GM19239 (cell line): Measurements from ENCODE around the gene NPM1.

ENCODE experiments used
- DNase-seq: peaks from one replicate; pipeline ENCODE4 v3.0.0; 2011; ENCODE audit warnings: low spot score; ENCODE audit not compliant: insufficient read length
- FAIRE-seq: peaks from 2 replicates; lab custom pipeline; 2011; peaks lifted over from hg19 to GRCh38; lab: Jason Lieb, UNC

The NPM1 gene

DNA sequence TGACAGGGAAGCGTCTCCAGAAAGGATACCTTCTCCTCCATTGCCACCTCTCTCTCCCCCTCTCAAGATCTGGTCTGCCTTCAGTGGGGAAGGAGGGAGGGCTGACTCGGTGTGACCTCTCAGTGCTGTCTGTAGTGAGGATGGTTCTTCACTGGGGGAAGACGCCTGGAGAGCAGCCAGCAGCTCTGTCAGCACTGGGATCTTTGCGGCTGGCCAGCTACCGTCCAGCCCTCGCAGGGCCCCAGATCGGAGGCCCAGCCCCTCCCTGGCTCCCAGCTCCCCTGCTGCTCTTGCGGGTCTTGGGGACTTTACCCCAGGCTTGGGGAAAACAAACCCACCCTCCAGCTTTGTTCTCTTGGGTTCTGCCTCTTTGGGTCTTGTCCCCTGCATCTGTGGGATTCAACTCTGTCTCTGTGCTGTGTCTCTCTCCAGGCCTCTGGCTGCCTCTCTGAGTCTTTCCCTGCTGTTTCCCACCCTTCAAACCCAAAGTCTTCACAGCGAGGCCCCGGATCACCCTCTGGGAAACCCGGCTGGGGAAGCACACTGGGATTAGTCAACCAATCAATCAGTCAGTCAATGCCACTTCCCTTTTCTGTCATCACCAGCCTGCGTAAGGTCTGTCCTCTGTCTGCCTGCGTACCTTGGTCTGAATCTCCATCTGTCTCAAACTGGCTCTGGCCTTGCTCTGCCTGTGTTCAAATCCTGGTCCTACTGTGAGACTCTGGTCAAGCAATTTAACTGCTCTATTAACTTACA lies 54.8 kb downstream of the NPM1 start:
- no peak for FAIRE-seq
- no peak for DNase-seq

DNA sequence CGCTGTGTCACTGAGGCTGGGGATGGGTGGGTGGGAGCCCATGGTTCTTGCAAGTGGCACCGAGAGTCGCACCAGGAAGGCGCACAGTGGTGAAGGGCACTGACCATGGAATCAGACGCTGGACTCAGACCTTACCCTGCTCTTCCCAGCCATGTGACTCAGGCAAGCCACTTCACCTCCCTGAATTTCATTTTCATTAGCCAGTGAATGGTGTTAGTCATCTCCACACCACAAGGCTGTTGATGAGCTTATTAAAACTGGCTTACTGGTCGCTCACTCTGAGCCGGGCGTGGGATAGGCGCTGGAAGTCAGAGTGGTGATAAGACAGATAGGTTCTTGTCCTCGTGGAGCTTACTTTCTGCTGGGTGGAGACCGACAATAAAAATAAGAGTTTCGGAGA lies 56.9 kb downstream of the NPM1 start:
- no peak for DNase-seq
- FAIRE-seq, result no peak

DNA sequence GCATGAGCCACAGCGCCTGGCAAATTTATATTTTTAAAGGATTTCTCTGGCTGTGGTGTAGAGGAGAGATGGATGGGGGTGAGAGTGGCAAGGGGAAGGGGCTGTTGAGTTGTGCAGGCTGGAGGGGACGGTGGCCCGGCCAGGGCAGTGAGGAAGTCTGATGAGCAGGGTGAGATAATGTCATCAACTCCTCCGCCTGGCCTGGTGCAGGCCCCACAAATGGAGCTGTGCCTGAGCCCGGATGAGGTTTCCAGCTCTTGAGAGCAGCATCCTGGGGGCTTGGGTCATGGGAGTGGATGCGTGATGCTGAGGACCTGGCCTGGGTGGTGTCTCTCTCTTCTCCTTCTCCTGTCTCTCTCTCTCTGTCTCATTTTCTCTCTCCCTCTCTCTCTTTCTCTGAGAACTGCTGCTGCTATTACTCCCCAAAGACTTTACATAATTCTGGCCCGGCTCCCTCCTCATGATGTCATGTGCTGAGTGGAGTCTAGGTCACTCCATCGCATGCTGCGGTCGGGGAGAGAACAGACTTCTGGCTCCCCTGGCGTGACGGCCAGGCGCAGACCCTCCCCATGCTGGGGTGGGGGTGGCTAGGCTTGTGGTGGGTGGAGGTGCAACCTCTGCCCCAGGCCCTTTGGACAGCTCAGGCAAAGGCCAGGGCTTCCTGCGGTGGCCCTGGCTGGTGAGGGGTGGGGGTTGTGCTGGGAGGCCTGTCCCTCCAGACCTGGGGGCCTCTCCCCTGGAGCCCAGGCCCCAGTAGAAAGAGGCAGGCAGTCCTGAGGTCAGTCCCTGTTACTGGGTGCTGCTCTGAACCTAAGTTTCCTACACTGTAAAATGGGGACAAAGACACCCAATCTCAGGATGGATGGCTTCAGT lies 58.2 kb downstream of the NPM1 start:
- FAIRE-seq, result no peak
- no peak for DNase-seq

DNA sequence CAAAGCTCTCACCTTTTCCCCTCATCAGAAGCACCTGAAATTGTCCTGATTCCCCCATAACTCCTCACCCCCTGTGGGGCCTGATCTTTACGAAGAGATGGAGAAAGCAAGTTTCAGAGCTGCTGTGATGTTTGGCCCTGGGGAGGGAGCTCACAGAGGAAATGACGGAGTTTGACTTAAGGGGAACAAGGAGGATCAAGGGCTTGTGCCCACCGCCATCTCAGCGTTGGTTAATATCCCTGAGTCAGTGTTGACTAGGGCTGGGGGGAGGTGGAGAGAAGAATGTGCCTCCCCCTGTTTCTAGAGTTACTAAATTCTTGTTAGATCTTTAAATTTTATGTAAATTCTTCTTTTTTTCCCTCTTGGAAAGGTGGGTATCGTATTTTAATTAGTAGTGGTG lies 59.6 kb downstream of the NPM1 start:
- DNase-seq (no peak), FAIRE-seq (no peak)

DNA sequence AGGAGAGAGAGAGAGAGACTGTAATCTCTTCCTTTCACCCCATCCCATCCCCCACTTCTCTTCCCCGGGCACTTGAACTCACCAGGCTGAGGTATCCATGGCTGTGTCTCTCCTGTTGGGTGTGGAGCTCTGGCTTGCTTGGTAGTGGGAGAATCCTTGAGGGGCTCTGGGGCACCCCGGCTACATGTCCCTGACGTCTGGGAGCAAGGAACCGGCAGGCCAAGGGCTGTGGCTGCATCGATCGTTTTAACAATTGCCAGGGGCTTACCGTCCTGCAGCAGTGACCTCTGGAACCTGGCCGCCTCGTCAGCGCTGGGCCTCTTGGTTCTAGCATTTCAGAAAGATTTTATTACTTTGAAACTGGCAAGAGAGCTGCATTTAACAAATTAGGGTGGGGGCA lies 61.8 kb downstream of the NPM1 start:
- no peak for FAIRE-seq
- DNase-seq, result no peak

DNA sequence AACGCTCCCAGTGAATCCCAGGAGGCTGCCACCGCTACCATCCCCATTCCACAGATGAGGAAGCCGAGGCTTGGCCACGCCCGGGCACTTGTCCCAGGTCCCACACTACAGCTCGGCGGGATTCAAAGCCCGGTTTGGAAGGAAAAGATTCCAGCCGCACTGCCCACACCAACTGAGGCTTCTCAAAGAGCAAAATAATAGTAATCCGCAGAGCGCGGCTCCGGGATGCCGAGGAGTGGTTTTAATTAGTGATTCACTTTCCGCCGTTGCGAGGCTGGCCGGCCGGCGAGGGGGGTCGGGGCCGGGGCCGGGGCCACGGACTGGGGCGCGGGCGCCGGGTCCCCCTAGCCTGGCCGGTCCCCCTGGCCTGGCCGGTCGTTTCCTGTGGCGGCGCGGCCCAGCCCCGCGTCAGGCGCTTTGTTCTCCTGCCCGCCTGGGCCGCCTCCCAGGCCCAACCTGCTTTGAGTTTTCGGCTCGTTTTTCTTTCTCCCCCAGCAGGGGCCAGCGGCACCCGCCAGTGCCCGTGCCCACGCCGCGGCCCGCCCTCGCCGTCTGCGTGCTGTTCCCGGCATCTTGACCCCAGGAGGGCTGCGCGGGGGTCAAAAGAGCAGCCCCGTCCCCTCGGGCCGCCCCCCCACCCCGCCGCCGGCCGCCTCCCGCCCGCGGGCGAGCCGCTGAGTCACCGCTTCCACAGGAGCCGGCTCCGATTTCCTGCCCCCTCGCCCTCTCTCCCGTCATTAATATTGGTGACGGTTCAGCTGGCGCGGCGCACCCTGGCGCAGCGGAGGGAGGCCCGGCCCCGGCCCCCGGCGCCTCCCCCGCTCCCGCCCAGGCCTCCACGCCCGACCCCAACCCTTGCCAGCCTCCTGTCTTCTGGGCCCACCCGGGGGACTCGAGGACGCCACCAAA lies 63.0 kb downstream of the NPM1 start:
- FAIRE-seq (no peak), DNase-seq (no peak)

DNA sequence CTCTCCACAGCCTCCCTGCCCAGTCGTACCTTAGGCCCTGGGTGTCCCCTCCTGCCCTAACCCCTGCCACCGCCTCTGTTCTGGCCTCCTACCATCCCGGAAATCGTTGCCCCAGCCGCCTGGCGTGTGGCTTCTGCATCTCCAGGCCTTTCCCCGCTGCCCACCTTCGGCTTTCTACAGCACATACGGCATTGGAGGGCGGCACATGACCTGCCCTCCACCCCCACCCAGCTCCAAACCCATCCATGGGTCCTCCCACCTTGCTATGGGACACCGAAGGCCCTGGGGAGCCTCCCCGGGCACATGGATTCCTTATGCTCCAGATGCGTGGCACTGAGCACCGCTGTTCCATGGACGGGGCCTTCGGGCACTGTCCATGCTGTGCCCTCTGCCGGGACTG lies 63.8 kb downstream of the NPM1 start:
- no peak for DNase-seq
- no peak for FAIRE-seq

DNA sequence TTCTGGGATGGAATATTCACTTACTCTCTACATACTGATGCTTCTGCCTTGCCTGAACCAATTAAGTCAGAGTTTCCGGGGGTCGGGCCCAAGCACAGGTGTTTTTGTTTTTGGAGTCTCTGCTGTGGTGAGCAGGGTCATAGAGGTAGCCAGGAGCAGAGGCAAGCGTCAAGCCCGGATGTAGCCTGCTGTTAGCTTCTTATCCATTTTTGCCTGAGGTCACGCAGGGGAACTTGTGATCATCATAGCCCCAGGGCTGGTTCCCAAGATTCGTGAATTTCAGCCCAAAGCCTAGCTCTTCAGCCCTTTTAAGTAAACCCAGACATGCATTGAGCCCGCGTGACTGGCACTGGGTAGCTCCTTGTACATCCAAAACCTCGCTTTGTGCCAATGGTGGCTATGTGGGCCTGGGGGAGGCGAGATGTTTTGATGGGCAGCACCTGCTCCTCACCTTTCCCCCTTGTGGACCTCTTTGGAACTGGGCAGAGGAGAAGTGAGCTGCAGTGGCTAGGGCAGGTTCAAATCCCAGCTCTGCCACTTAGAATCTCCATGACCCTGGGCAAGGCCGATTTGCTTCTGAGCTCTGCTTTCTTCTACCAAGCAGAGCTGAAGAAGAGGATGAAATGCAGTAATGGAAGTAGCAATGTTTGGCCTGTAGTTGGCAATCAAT lies 65.5 kb downstream of the NPM1 start:
- no peak for FAIRE-seq
- DNase-seq, result no peak

DNA sequence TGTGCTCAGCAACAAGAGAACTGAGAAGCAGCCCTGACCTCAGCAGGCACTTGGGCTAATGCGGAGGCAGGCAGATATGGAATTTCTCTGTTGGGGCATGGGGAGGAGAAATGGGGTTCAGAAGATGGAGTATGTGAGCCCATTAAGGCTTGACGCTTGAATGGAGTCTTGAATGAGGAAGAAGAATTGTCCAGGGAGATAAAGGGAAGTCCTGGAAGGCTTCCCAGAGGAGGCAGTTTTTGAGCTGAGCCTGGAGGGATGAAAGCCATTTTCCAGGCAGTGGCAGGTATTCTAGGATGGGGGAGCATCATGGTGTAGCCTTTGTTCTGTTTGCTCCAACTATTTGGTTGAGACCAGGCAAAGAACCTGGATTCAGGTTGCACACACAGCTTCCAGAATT lies 66.3 kb downstream of the NPM1 start:
- FAIRE-seq (no peak), DNase-seq (no peak)

DNA sequence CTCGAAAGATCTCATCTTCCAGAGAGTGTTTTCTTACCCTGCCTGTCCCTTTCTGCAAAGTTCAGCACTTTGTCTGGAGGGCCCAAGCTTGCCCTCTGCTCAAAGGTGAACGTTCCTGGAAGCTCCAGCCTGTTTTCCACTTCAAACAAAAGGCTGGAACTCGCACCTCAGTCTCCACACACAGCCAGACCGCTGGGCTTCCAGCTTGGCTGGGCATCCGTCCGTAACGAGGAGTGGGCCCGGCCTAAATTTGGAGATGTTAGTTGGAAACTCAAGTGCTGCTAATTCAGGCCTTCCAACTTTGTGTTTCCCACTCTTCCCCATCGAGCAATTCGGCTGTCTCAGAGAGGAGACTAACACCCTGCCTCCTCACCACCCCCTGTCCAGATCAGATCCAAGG lies 66.9 kb downstream of the NPM1 start:
- no peak for DNase-seq
- no peak for FAIRE-seq

DNA sequence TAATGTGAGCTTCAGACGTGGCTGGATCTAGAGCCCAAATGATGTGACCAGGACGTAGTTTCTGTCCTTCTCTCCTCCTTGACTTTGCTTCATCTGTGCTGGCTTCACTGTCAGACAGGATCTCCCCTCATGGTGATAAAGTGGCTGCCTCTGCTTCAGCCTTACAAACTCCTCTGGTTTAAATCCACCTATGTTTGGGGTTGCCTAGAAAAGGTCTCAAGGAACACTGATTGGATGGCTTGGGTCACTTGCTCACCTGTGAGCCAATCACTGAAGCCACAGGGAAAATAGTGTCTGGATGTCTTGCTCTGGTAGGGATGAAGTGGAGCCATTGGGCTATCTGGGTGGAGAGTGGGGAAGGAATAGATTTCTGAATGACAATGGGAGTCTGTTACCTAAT lies 67.9 kb downstream of the NPM1 start:
- DNase-seq (no peak), FAIRE-seq (no peak)

DNA sequence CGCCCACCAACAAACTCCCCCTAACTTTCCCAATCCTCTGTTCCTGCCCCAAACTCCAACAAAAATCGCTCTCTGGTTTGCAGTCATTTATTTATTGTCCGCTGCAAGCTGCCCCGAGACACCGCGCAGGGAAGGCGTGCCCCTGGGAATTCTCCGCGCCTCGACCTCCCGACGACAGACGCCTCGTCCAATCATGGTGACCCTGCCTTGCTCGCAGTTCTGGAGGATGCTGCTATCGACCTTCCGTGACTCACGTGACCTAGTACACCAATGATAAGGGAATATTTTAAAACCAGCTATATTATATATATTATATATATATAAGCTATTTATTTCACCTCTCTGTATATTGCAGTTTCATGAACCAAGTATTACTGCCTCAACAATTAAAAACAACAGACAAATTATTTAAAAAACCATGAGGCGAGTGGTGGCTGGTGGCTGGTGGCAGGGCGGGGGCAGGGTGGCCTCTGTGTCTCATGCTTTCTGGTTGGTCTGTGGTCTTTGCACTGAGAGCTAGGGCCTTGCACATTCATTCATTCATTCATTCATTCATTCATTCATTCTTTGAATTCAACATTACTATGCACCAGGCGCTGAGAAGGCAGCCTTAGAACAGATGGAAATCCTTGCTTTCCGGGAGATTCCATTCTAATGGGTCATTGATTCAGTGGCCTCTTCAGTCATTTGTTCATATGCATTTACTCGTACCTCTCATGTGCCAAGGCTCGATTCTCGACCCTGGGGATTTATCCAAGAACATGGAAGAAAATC lies 69.7 kb downstream of the NPM1 start:
- DNase-seq, result no peak

DNA sequence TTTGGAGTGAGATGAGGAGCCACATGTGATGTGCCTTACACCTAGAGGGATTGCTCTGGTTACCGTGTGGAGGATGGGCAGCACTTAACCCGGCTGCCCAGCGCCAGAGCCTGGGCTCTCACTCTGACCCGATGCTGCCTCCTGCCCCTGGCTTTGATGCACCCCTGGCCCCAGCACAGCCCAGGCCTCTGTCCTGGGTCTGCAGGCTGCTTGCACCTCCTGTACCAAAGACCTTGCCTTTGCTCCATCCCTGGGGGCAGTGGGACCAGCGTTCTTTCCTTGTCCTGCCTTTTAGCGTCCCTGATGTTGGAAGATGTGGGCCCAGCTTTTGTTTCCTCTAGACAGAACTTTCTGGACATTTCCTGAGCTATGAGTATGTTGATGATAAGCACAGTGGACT lies 72.2 kb downstream of the NPM1 start:
- FAIRE-seq (no peak), DNase-seq (no peak)

More for the DNA sequence above, 69.7 kb downstream of the NPM1 start:
- FAIRE-seq, result no peak
